CD14-positive monocyte (primary cell): ENCODE results near the gene LRRC42. TPM values are rescaled to one million over a fixed set of nuclear protein-coding genes. Genes with fewer than 3 reads are reported as not detected.

Source experiments
- DNase-seq, 3 donors: peaks; one replicate each; pipeline ENCODE4 v3.0.0-alpha.2; 2011 to 2022
- H2AFZ ChIP-seq: 2 replicates; pipeline ENCODE4 v1.6.0; 2012; ENCODE audit warnings: mild to moderate bottlenecking, low read depth, low read length, inconsistent platforms; ENCODE audit not compliant: insufficient read depth, poor library complexity, severe bottlenecking
- H3K27ac ChIP-seq, 2 donors: 1 replicate in 1 of 2; 2 replicates in 1 of 2; pipeline ENCODE4 v1.5.1; 2012 to 2013; ENCODE audit warnings: low read length in 2 of 2, control low read depth in 1 of 2, inconsistent platforms in 1 of 2, low read depth in 1 of 2, mild to moderate bottlenecking in 1 of 2
- H3K27me3 ChIP-seq, 2 donors: one replicate each; pipeline versions ENCODE4 v1.6.0 to v1.6.1; 2011 to 2013; ENCODE audit warnings: low read length in 2 of 2; ENCODE audit not compliant: control insufficient read depth in 2 of 2, insufficient read depth in 2 of 2
- H3K36me3 ChIP-seq, 2 donors: replicated peaks in 1 of 2; 1 replicate in 1 of 2; 2 replicates in 1 of 2; pipeline versions ENCODE4 v1.5.1 to v1.6.1; 2012 to 2013; ENCODE audit warnings: low read length in 2 of 2, control low read depth in 1 of 2, inconsistent platforms in 1 of 2, mild to moderate bottlenecking in 1 of 2; ENCODE audit not compliant: insufficient read depth in 2 of 2, control insufficient read depth in 1 of 2
- H3K4me1 ChIP-seq, 2 donors: 1 replicate in 1 of 2; 2 replicates in 1 of 2; pipeline versions ENCODE4 v1.5.1 to v1.6.1; 2012 to 2013; ENCODE audit warnings: low read length in 2 of 2, control low read depth in 1 of 2, inconsistent platforms in 1 of 2, mild to moderate bottlenecking in 1 of 2, moderate library complexity in 1 of 2; ENCODE audit not compliant: insufficient read depth in 2 of 2, control insufficient read depth in 1 of 2
- H3K4me2 ChIP-seq: replicated peaks from 2 replicates; pipeline ENCODE3; 2012; ENCODE audit warnings: low read length, moderate library complexity, mild to moderate bottlenecking; ENCODE audit not compliant: poor library complexity, severe bottlenecking; ENCODE audit errors: extremely low read depth
- H3K4me3 ChIP-seq, 3 experiments: fragments of 200-600 bp in 1 of 3; sonication (generic) in 1 of 3; replicated peaks in 1 of 3; 1 replicate in 2 of 3; 2 replicates in 1 of 3; pipeline ENCODE4 v1.5.1; 2011 to 2013; ENCODE audit warnings: low read length in 3 of 3, mild to moderate bottlenecking in 3 of 3, control low read depth in 2 of 3, low read depth in 2 of 3, inconsistent platforms in 1 of 3, moderate library complexity in 1 of 3
- H3K79me2 ChIP-seq: 2 replicates; pipeline ENCODE4 v1.6.0; 2012; ENCODE audit warnings: mild to moderate bottlenecking, control low read depth, inconsistent platforms, low read length, moderate library complexity; ENCODE audit not compliant: insufficient read depth
- H3K9ac ChIP-seq: 2 replicates; pipeline ENCODE4 v1.6.0; 2017; ENCODE audit warnings: low read length, mild to moderate bottlenecking; ENCODE audit not compliant: insufficient read depth, poor library complexity, severe bottlenecking
- H3K9me3 ChIP-seq, 2 donors: replicated peaks in 1 of 2; 1 replicate in 1 of 2; 2 replicates in 1 of 2; pipeline versions ENCODE4 v1.5.1 to v1.6.1; 2012 to 2013; ENCODE audit warnings: low read length in 2 of 2, control low read depth in 1 of 2; ENCODE audit not compliant: control insufficient read depth in 1 of 2, insufficient read depth in 1 of 2
- H4K20me1 ChIP-seq: 2 replicates; pipeline ENCODE4 v1.6.0; 2012; ENCODE audit warnings: mild to moderate bottlenecking, low read length, control low read depth, moderate library complexity; ENCODE audit not compliant: insufficient read depth
- H3K27ac Mint-ChIP-seq, 7 donors: one replicate each; pipeline ENCODE4 v1.8.0; 2020; ENCODE audit warnings: mild to moderate bottlenecking in 7 of 7, mixed read lengths in 7 of 7, moderate library complexity in 6 of 7, inconsistent platforms in 2 of 7
- H3K27me3 Mint-ChIP-seq, 3 donors: one replicate each; pipeline ENCODE4 v1.8.0; 2021 to 2022; ENCODE audit warnings: low read depth in 3 of 3, mild to moderate bottlenecking in 3 of 3, mixed read lengths in 3 of 3, moderate library complexity in 3 of 3, inconsistent platforms in 1 of 3
- H3K36me3 Mint-ChIP-seq, 2 donors: one replicate each; pipeline ENCODE4 v1.8.0; 2020; ENCODE audit warnings: mixed read lengths in 2 of 2, inconsistent platforms in 1 of 2, mild to moderate bottlenecking in 1 of 2
- H3K4me1 Mint-ChIP-seq: one replicate; pipeline ENCODE4 v1.8.0; 2020; ENCODE audit warnings: mild to moderate bottlenecking, mixed read lengths
- H3K4me3 Mint-ChIP-seq, 2 donors: one replicate each; pipeline ENCODE4 v1.8.0; 2020; ENCODE audit warnings: mild to moderate bottlenecking in 2 of 2, mixed read lengths in 2 of 2, moderate library complexity in 1 of 2
- H3K9me3 Mint-ChIP-seq, 7 donors: one replicate each; pipeline ENCODE4 v1.8.0; 2020 to 2022; ENCODE audit warnings: mixed read lengths in 7 of 7, mild to moderate bottlenecking in 6 of 7, moderate library complexity in 6 of 7, inconsistent platforms in 2 of 7
- WGBS: methylation state at CpG from one replicate; pipeline ENCODE4 v1.1.5; 2013; ENCODE audit warnings: missing lambda C conversion rate; ENCODE audit not compliant: insufficient coverage; 5-methylcytosine and 5-hydroxymethylcytosine counted together
- intact Hi-C, 2 donors: fragments of 100-400 bp; cut with micrococcal nuclease; formaldehyde crosslinking; loops; one replicate each; pipeline versions ENCODE4 v1.15.0 to v1.15.1; 2023
- polyA plus RNA-seq, 3 donors: library from polyadenylated mRNA; depleted of rRNA in 1 of 3; unstranded in 2 of 3; stranded (reverse) in 1 of 3; fragments of 300-500 nt in 2 of 3; fragments of >200 nt in 1 of 3; fragmentation: Illumina TruSeq in 2 of 3; gene quantifications; 1 replicate in 2 of 3; 2 replicates in 1 of 3; pipeline ENCODE4 v1.2.3, GENCODE V29; 2012 to 2021
- TF ChIP-seq, protein P1 (sequence below): fragments of 200-600 bp; IDR thresholded peaks from one replicate; pipeline ENCODE4 v1.8.0; 2022; ENCODE audit warnings: antibody characterized with exemption, mild to moderate bottlenecking

Gene LRRC42
- polyA plus RNA-seq, 3 donors = 5.6 to 7.3 (median 7.3) TPM

- Histone ChIP-seq H4K20me1 (no peaks in the 10 kb centered on the region), H3K4me2 (no peak overlapping the region), H3K9ac (no peak overlapping the region), H3K27me3 (no peaks in the 10 kb centered on the region), H3K4me1 (no peaks in the 10 kb centered on the region), H2AFZ (no peak overlapping the region), H3K9me3 (peaks cover 0 to 4% of the 10 kb centered on the region in 2 donors), H3K36me3 (peaks cover 23 to 61% of the 10 kb centered on the region in 2 donors), H3K27ac (no peak overlapping the region), H3K4me3 (no peak overlapping the region), H3K79me2 (no peaks in the 10 kb centered on the region)
- peaks cover 45 to 76% of the 10 kb centered on the region in 2 donors for H3K36me3 Mint-ChIP-seq
- intact Hi-C loops = no loop called here
- DNase-seq = no peak
- H3K4me3 Mint-ChIP-seq = no peak overlapping the region
- peaks cover 0 to 1% (median 0%) of the 10 kb centered on the region in 3 donors for H3K27me3 Mint-ChIP-seq
- peaks cover 0 to 6% (median 4%) of the 10 kb centered on the region in 7 donors for H3K9me3 Mint-ChIP-seq
- no peak overlapping the region for H3K27ac Mint-ChIP-seq
- H3K4me1 Mint-ChIP-seq = no peaks in the 10 kb centered on the region
- TF ChIP-seq, protein P1, sequence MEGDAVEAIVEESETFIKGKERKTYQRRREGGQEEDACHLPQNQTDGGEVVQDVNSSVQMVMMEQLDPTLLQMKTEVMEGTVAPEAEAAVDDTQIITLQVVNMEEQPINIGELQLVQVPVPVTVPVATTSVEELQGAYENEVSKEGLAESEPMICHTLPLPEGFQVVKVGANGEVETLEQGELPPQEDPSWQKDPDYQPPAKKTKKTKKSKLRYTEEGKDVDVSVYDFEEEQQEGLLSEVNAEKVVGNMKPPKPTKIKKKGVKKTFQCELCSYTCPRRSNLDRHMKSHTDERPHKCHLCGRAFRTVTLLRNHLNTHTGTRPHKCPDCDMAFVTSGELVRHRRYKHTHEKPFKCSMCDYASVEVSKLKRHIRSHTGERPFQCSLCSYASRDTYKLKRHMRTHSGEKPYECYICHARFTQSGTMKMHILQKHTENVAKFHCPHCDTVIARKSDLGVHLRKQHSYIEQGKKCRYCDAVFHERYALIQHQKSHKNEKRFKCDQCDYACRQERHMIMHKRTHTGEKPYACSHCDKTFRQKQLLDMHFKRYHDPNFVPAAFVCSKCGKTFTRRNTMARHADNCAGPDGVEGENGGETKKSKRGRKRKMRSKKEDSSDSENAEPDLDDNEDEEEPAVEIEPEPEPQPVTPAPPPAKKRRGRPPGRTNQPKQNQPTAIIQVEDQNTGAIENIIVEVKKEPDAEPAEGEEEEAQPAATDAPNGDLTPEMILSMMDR = no peak
- WGBS = no CpG with 5 or more reads among the region's 2 CpGs
These were observed 18.7 kb upstream of the LRRC42 start for GRCh38 chr1:53927376-53927881.

DNA sequence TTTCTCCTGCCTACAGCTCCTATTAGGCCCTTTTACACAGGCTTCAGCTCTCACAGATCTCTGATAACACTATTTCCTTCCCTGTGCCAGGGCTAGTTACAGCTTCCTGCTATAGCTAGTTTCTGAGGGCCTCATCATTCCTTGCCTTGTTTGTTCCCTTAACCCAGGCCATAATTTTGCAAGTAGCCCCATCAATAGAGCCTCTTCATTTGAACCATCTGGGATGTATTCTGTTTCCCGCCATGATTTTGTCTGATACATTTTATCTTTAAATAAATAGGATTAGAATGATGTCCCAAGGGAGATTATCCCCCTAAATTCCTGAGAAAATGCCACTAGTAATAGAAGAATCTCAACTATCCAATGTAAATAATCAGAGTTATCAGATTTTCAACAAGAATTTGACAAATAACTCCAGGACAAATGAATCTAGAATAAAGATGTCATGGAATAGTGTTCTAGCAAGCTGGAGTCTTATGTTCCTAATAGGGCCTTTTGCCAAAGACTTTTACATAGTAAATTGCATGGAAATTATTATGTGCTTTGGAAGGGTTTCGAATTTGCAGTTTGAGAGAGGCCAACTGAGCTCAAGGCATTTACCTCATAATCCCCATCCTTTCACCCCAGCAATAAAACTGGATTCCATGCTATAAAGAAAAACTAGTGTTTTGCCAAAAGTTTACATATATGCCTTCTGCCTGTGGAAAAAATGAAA lies 16.7 kb upstream of the LRRC42 start:
- Mint-ChIP-seq H3K27me3 (peaks cover 0 to 1% (median 0%) of the 10 kb centered on the region in 3 donors), H3K27ac (peak overlapping the region in 1 of 7 donors; percentile 10), H3K9me3 (peaks cover 2 to 15% (median 8%) of the 10 kb centered on the region in 7 donors), H3K36me3 (peaks cover 35 to 71% of the 10 kb centered on the region in 2 donors), H3K4me3 (no peak overlapping the region), H3K4me1 (no peaks in the 10 kb centered on the region)
- Histone ChIP-seq H3K9me3 (peaks cover 10% of the 10 kb centered on the region in 2 donors), H3K4me3 (no peak overlapping the region), H3K36me3 (peaks cover 17 to 58% of the 10 kb centered on the region in 2 donors), H3K4me2 (no peak overlapping the region), H2AFZ (no peak overlapping the region), H3K9ac (no peak overlapping the region), H3K27me3 (no peaks in the 10 kb centered on the region), H3K4me1 (no peaks in the 10 kb centered on the region), H3K27ac (no peak overlapping the region), H3K79me2 (no peaks in the 10 kb centered on the region), H4K20me1 (no peaks in the 10 kb centered on the region)
- TF ChIP-seq, protein P1 = no peak
- intact Hi-C loops = no loop called here
- no CpG with 5 or more reads among the region's 2 CpGs for WGBS
- no peak for DNase-seq
